Measurements from ENCODE around the gene EEPD1. TPM values are rescaled to one million over a fixed set of nuclear protein-coding genes. Genes with fewer than 3 reads are reported as not detected.

The EEPD1 gene
- total and polyA plus RNA-seq, 2 donors (not counting 3 experiments of a cell fraction or from before 2014, with no cell fraction given), result 0.40 to 0.42 TPM

- TF ChIP-seq GATA2 (IDR thresholded peaks at IDR 0.05; ENCODE audit: insufficient read depth, insufficient read length, low read depth, low read length) (no peak), MYC (IDR thresholded peaks at IDR 0.05; ENCODE audit: low read depth, low read length) (no peak), MAX (IDR thresholded peaks at IDR 0.05; ENCODE audit: insufficient read depth, insufficient read length) (no peak), EZH2 (IDR thresholded peaks at IDR 0.05; ENCODE audit: borderline replicate concordance, low read depth, low read length, severe bottlenecking) (no peak), POLR2A (IDR thresholded peaks at IDR 0.05; ENCODE audit: low read depth, low read length) (no peak), CTCF (IDR thresholded peaks at IDR 0.05; ENCODE audit: extremely low read depth in 1 of 2, insufficient read depth in 1 of 2, low read depth in 1 of 2, low read length in 2 of 2) (no peak), FOS (IDR thresholded peaks at IDR 0.05; ENCODE audit: borderline replicate concordance, insufficient read depth, low read length) (no peak), JUN (IDR thresholded peaks at IDR 0.05; ENCODE audit: borderline replicate concordance, insufficient read depth, insufficient read length, low read depth) (no peak), POLR2AphosphoS5 (IDR thresholded peaks at IDR 0.05; ENCODE audit: insufficient read depth, low read depth, low read length) (no peak)
- CTCF ChIA-PET, result no interaction called here
- POLR2A ChIA-PET, result no interaction called here
- H4K20me1 ChIP-seq (replicated peaks; ENCODE audit: control insufficient read depth, extremely low read depth, insufficient read depth, low read length), result no peaks in the 10 kb centered on the region
- FAIRE-seq, result no peak
- H2AFZ ChIP-seq (ENCODE audit: low read depth, low read length), result no peak overlapping the region
- H3K27me3 ChIP-seq (ENCODE audit: control insufficient read depth in 2 of 2, insufficient read depth in 2 of 2, low read length in 2 of 2), result no peaks in the 10 kb centered on the region
- no peaks in the 10 kb centered on the region for H3K9me3 ChIP-seq (replicated peaks; ENCODE audit: control insufficient read depth, insufficient read depth, low read length)
- H3K4me2 ChIP-seq (ENCODE audit: insufficient read depth, low read length), result no peak overlapping the region
- no peak for DNase-seq (ENCODE audit: low read depth, low spot score)
- intact Hi-C loops (cut with micrococcal nuclease) (no loop called here), dilution Hi-C loops (cut with MboI; ENCODE audit: extremely low pct_ligation_motif_present, low sequenced_read_pairs) (no loop called here)
- H3K4me3 ChIP-seq (replicated peaks in 1 of 3; ENCODE audit: insufficient read depth in 1 of 3, low read depth in 1 of 3, low read length in 3 of 3), result no peak overlapping the region
- no TSS peak for BruUV-seq (replicated peaks)
- H3K79me2 ChIP-seq (ENCODE audit: control insufficient read depth, insufficient read depth, low read length), result no peaks in the 10 kb centered on the region
- H3K4me1 ChIP-seq (ENCODE audit: control insufficient read depth, extremely low read depth, insufficient read depth, low read length), result no peaks in the 10 kb centered on the region
- H3K9me1 ChIP-seq (replicated peaks; ENCODE audit: control insufficient read depth, extremely low read depth, insufficient read depth, low read length), result no peaks in the 10 kb centered on the region
- no peak overlapping the region for H3K9ac ChIP-seq (replicated peaks; ENCODE audit: extremely low read depth, insufficient read depth, low read length)
- no peaks in the 10 kb centered on the region for H3K36me3 ChIP-seq (ENCODE audit: control insufficient read depth in 2 of 2, extremely low read depth in 1 of 2, insufficient read depth in 2 of 2, low read length in 2 of 2)
- no peak overlapping the region for H3K27ac ChIP-seq (ENCODE audit: insufficient read depth, low read depth, low read length)
Measured at GRCh38 chr7:36232971-36233550, 80.0 kb downstream of the EEPD1 start.
